Loucy (cell line): Measurements from ENCODE around the gene CNTN5.

Source experiments
- EZH2phosphoT487 ChIP-seq: fragments of 200-600 bp; IDR thresholded peaks from 2 replicates; pipeline ENCODE4 v1.6.1; 2018; ENCODE audit warnings: antibody characterized with exemption, mild to moderate bottlenecking, moderate library complexity, borderline replicate concordance
- TF ChIP-seq, protein P1 (sequence below): fragments of 200-600 bp; sonication (generic); conservative IDR thresholded peaks from 2 replicates; pipeline ENCODE4 v1.5.1; 2014; ENCODE audit warnings: mild to moderate bottlenecking, antibody characterized with exemption, low read length

DNA sequence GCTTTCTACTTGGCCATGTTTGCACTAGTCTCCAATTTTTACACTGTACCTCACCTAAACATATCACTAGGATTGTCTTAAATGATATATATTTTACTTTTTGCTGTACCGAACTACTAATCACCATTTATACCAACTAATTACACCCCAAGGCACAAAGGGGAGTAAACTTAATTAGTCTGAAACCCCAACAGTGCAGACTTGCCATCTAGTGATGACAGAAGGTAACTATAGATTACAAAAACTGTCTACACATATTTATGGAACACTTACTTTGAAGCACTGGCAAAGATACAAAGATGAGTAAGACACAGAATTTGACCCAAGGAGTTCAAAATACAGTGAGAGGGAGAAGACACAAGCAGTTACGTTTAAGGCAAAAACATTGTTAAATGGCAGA is 139.7 kb downstream of the CNTN5 start:
- TF ChIP-seq, protein P1, sequence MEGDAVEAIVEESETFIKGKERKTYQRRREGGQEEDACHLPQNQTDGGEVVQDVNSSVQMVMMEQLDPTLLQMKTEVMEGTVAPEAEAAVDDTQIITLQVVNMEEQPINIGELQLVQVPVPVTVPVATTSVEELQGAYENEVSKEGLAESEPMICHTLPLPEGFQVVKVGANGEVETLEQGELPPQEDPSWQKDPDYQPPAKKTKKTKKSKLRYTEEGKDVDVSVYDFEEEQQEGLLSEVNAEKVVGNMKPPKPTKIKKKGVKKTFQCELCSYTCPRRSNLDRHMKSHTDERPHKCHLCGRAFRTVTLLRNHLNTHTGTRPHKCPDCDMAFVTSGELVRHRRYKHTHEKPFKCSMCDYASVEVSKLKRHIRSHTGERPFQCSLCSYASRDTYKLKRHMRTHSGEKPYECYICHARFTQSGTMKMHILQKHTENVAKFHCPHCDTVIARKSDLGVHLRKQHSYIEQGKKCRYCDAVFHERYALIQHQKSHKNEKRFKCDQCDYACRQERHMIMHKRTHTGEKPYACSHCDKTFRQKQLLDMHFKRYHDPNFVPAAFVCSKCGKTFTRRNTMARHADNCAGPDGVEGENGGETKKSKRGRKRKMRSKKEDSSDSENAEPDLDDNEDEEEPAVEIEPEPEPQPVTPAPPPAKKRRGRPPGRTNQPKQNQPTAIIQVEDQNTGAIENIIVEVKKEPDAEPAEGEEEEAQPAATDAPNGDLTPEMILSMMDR, result no peak
- TF ChIP-seq EZH2phosphoT487, result no peak
